Astrocyte of the spinal cord (primary cell): Measurements from ENCODE around the gene LRWD1.
"Not testable (repeated sequence)": the region's sequence is repeated elsewhere in the genome, so short reads cannot be mapped to it uniquely, and the experiment has no call there.

Experiments
- DNase-seq: peaks from one replicate; pipeline ENCODE4 v3.0.0; 2011; ENCODE audit warnings: low read depth, low spot score
- H3K4me3 ChIP-seq: 2 replicates; pipeline ENCODE4 v1.5.1; 2011; ENCODE audit warnings: low read depth, mild to moderate bottlenecking, low read length, moderate library complexity
- in situ Hi-C: cut with HindIII; loops from 2 replicates; pipeline ENCODE4 v1.10.0; 2017; ENCODE audit warnings: low sequenced_read_pairs
- TF ChIP-seq, protein P1 (sequence below): IDR thresholded peaks from 2 replicates; pipeline ENCODE4 v1.5.1; 2012; ENCODE audit warnings: low read depth, mild to moderate bottlenecking, low read length, inconsistent platforms

Gene LRWD1

DNA sequence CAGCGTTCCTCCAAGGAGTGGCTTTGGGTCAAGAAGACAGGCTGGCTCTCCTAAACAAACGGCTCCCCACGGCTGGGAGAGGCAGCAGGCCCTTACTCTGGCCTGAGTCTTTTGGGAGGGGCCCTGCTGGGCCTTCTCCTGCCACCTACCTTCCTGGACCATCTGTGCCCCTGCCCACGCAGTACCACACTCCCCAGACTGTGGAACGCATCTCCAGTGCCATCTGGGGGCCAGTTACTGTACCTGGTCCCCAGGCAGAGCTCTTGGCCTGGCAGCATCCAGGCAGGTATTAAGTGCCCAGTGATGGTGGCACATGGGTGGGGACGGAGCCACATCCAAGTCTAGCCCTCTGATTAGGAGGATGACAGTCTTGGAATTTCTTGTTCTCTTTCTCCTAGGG, 14.5 kb upstream of the LRWD1 start:
- in situ Hi-C loops, result no loop called here
- TF ChIP-seq, protein P1, sequence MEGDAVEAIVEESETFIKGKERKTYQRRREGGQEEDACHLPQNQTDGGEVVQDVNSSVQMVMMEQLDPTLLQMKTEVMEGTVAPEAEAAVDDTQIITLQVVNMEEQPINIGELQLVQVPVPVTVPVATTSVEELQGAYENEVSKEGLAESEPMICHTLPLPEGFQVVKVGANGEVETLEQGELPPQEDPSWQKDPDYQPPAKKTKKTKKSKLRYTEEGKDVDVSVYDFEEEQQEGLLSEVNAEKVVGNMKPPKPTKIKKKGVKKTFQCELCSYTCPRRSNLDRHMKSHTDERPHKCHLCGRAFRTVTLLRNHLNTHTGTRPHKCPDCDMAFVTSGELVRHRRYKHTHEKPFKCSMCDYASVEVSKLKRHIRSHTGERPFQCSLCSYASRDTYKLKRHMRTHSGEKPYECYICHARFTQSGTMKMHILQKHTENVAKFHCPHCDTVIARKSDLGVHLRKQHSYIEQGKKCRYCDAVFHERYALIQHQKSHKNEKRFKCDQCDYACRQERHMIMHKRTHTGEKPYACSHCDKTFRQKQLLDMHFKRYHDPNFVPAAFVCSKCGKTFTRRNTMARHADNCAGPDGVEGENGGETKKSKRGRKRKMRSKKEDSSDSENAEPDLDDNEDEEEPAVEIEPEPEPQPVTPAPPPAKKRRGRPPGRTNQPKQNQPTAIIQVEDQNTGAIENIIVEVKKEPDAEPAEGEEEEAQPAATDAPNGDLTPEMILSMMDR, result peak; percentile 29
- H3K4me3 ChIP-seq, result no peak overlapping the region
- no peak for DNase-seq

DNA sequence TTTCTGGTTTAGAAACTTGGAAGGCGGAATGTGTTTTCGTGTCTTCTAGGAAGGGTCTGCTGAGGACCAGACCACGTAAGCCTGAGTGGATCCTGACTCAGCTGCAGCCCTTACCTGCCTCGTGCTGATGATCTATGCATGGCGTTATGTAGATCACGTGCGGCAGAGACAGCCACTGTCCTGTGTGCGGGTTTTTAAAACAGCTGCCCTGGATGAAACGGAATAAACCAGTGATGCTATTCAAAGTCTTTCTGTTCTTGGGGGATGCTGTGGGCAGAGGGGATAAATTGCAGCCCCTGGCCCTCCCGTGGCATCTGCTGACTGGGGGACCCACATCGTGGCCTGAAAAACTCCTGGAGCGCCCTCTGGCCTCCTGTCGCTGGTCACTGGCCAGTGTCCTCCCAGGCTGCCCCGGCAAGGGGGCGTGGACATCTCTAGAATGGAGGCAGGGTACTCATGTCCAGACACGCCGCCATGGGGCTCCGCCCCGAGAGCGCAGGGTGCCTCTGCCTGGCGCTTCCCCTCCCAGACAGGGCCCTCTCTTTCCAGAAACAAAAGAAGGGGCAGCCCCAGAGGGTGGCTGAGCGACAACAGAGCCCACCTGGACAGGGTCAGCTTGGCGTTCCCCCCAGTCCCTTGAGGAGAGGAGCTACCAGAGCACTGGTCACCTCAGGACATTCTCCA, 13.3 kb upstream of the LRWD1 start:
- in situ Hi-C loops, result no loop called here
- TF ChIP-seq, protein P1, result no peak
- H3K4me3 ChIP-seq, result no peak overlapping the region
- DNase-seq, result no peak

DNA sequence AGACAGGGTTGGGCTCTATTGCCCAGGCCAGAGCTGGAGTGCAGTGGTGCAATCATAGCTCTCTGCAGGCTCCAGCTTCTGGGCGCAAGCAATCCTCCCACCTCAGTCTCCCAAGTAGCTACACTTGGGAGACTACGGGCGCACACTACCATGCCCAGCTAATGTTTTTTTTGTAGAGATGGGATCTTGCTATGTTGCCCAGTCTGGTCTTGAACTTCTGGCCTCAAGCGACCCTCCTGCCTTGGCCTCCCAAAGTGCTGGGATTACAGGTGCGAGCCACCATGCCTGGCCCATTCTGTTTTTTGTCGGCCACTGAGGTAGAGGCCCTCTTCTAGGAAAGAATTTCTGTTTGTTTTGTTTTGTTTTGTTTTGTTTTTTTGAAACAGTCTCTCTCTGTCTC, 12.3 kb upstream of the LRWD1 start:
- no peak for DNase-seq
- TF ChIP-seq, protein P1, result no peak
- no peak overlapping the region for H3K4me3 ChIP-seq
- in situ Hi-C loops, result no loop called here

DNA sequence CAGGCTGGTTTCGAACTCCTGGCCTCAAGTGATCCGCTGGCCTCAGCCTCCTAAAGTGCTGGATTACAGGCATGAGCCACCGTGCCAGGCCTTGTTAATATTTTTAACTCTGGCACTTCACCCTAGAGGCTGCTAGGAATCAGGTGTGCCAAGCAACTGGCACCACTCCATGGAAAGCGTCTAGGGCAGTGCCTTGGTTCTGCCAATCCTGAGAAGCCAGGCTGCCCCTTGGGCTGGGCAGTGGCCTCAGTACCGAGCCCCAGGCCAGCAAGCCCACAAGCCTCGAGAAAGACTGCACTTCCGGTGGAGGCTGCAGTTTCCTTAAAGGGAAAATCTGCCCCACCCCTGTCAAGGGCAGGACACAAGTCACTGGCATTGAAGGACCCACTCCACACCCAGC, 11.5 kb upstream of the LRWD1 start:
- in situ Hi-C loops, result no loop called here
- no peak overlapping the region for H3K4me3 ChIP-seq
- DNase-seq, result no peak
- TF ChIP-seq, protein P1, result no peak

DNA sequence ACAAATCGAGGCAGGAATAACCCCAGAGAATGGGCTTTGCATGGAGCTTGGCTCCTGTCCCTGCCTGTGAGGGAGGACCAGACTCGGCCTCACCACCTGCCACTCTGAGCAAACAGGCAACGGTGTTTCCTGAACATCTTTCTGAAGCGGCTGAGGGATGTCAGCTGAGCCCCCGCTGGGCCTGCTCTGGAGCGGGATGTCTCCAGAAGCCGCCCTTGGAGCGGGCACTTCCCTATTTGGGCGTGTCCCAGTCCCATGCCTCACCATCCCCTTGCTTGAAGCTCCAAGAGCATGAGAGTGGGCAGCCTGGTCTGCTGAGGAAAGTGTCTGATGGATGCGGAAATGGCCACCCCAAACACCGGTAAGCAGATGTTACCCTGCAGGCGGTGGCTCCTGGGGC, 10.3 kb upstream of the LRWD1 start:
- in situ Hi-C loops, result no loop called here
- no peak overlapping the region for H3K4me3 ChIP-seq
- DNase-seq, result no peak
- TF ChIP-seq, protein P1, result no peak

DNA sequence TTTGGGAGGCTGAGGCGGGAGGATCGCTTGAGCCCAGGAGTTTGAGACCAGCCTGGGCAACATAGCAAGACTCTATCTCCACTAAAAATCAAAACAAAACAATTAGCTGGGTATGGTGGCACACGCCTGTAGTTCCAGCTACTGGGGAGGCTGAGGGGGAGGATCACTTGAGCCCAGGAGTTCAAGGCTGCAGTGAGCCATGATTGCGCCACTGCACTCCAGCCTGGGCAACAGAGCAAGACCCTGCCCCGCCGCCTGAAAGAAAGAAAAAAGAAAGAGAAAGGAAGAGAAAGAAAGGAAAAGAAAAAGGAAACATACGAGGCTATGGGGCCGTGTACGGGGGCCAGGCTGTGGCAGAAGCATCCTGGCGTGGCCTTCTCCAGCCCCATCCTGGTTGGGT, 9.9 kb upstream of the LRWD1 start:
- DNase-seq, in situ Hi-C loops, H3K4me3 ChIP-seq: not testable (repeated sequence)

DNA sequence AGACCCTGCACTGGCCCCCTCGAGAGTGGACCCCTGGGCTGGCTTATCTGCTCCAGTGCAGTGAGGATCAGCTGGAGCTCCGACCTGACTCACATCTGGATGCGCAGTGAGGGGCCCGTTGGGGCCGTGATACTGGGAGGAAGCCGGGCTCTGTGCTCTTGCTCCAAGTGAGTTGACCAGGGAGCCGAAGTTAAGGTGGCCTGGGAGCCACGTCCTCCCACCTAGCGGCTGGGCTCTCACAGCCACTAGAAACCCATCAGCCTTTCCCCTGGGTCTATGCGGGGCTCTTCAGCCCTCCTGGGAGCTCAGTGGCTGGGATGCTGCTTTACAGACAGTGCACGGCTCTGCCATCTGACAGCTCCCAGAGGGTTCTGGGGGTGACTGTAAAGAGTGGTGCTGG, 9.2 kb upstream of the LRWD1 start:
- TF ChIP-seq, protein P1, result no peak
- DNase-seq, result no peak
- in situ Hi-C loops, result no loop called here
- no peak overlapping the region for H3K4me3 ChIP-seq
